Panc1 (cell line): ENCODE measurements around the gene ULBP3.

Experiments
- POLR2AphosphoS5 ChIP-seq: IDR thresholded peaks from 2 replicates; pipeline ENCODE4 v1.6.1; 2012; ENCODE audit warnings: mild to moderate bottlenecking, low read depth, low read length, moderate library complexity
- REST ChIP-seq, 2 experiments: IDR thresholded peaks; 2 replicates each; pipeline ENCODE4 v1.6.1; 2011 to 2012; ENCODE audit warnings: low read depth in 2 of 2, control low read depth in 1 of 2, low read length in 1 of 2, mild to moderate bottlenecking in 1 of 2, moderate library complexity in 1 of 2; ENCODE audit not compliant: insufficient read depth in 1 of 2
- TCF7L2 ChIP-seq: IDR thresholded peaks from 2 replicates; pipeline ENCODE4 v1.6.1; 2011; ENCODE audit warnings: mild to moderate bottlenecking, low read depth, low read length, inconsistent platforms
- TF ChIP-seq, protein P1 (sequence below): fragments of 450-650 bp; IDR thresholded peaks from 2 replicates; pipeline ENCODE4 v1.5.1; 2017; ENCODE audit warnings: mild to moderate bottlenecking

DNA sequence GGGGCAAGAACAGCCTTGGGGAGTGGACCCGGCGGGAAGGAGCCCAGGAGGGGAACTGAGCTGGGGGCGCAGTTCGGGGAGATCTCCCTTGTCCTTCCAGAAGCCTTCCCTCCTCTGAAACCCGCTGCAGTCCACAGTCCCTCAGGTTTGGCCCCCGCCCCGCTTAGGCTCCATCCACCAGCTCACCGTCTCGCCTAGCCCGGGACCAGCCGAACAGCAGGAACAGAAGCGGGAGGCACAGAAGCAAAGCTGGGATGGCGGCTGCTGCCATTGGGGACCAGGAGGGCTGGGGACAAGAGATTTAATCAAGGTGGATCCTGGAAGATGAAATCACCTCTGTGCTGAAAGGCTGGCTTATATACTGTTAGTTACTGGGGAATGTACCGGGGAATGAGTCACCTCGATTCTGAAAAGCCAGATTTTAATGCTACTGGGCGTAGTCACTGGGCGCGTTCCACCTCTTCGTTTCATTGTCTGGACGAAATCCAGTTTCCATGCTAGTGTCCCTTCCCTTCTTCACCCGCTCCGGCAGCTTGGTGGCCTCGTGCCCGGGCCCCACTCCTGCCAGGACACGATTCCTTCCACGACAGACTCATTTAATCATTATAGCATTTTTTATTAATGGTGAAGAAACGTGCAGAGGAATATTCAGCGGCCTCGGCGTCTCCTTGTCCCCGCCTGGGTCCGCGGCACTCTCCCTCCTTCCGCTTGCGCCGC, 43.6 kb downstream of the ULBP3 start, which contains the start of gene RAET1L:
- TF ChIP-seq REST (IDR thresholded peaks at IDR 0.05; ENCODE audit: insufficient read depth in 1 of 2, low read depth in 2 of 2, low read length in 1 of 2) (no peak), TCF7L2 (no peak), POLR2AphosphoS5 (no peak)
- TF ChIP-seq, protein P1, sequence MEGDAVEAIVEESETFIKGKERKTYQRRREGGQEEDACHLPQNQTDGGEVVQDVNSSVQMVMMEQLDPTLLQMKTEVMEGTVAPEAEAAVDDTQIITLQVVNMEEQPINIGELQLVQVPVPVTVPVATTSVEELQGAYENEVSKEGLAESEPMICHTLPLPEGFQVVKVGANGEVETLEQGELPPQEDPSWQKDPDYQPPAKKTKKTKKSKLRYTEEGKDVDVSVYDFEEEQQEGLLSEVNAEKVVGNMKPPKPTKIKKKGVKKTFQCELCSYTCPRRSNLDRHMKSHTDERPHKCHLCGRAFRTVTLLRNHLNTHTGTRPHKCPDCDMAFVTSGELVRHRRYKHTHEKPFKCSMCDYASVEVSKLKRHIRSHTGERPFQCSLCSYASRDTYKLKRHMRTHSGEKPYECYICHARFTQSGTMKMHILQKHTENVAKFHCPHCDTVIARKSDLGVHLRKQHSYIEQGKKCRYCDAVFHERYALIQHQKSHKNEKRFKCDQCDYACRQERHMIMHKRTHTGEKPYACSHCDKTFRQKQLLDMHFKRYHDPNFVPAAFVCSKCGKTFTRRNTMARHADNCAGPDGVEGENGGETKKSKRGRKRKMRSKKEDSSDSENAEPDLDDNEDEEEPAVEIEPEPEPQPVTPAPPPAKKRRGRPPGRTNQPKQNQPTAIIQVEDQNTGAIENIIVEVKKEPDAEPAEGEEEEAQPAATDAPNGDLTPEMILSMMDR = no peak
